Iris pigment epithelial cell (primary cell): Measurements from ENCODE around the gene FAM76B.
"Not testable (repeated sequence)": the region's sequence is repeated elsewhere in the genome, so short reads cannot be mapped to it uniquely, and the experiment has no call there.

ENCODE experiments used
- DNase-seq: peaks from one replicate; pipeline ENCODE4 v3.0.0-alpha.2; 2011; ENCODE audit warnings: low read depth

The FAM76B gene

GRCh38 chr11:95789506-95790122 lies at the start of gene FAM76B:
Gene FAM76B, minus strand, starts transcription at chr11:95789782. Its CDS starts 304 bp downstream, at chr11:95789478.
- DNase-seq = peak; percentile 100

- DNase-seq = peak; percentile 95
These were observed 46.3 kb upstream of the FAM76B start for GRCh38 chr11:95835768-95836488.

GRCh38 chr11:95835351-95835750 lies 45.8 kb upstream of the FAM76B start:
- DNase-seq = no peak

DNA sequence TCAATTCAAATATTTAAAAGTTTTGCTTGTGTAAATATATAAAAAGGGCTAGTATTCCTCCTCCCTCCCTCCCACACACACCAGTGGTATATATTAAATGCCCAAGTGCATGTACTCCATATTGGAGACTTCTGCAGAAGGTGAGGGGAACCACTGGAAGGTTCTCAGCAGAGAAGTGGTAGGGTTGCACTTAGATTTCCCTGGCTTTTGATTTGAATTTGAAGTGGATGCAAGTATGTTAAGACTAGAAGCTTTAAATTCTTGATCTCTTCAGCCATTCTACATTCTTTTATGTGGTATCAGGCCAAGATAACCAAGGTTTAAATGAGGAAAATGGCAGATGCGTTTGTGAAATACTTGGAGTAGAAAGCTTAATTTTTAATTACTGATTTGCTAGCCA lies 43.8 kb upstream of the FAM76B start:
- no peak for DNase-seq

DNA sequence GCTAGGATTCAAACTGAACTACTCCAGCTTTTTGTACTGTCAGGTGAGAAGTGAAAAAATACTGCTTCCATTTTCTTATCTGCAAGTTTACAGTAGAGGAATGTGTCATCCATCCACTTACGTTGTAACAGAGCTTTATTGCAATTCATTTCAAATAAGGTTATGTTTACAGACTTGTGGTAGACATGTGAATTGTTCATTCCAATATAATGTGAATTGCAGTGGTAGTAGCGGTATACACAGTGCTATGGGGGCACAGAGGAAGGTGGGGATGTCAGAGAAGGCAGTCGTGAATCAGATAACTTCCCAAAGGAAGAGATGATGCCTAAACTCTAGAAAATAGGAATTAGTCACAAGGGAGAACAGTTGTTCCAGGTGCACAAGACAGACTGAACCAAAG lies 43.2 kb upstream of the FAM76B start:
- peak; percentile 87 for DNase-seq

- peak; percentile 91 for DNase-seq
These were observed 41.8 kb upstream of the FAM76B start for GRCh38 chr11:95831198-95831883.

DNA sequence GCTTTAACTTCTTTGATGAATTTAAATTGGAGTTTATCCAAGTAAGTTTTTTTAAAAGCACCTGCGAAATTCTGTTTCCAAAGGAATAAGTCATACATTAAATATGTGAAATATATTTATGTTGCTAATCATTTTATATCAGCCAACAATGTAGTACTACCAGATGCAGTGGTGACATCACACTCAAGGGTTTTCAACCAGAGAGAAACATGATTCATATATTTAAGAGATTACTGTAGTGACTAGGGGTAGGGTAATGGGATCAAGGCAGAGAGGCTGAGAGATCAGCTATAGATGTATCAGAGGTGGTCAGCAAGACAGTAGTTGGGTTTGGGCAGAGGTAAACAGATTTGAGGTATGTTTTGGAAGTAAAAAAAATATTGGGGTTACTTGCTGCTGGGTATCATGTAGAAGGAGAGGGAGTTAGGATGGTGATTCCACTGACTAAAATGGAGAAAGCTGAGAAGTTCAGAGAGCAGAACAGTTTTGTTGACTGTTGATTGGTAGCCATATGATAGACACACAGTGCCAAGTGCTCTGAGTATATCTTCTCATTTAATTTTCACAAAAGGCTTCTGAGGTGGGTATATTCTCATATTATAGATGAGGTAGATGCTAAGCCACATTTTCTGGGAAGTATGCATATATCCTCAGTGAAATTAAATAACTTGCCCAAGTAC lies 40.1 kb upstream of the FAM76B start:
- DNase-seq = peak; percentile 69

GRCh38 chr11:95827696-95828095 lies 38.1 kb upstream of the FAM76B start:
- DNase-seq = peak; percentile 57

DNA sequence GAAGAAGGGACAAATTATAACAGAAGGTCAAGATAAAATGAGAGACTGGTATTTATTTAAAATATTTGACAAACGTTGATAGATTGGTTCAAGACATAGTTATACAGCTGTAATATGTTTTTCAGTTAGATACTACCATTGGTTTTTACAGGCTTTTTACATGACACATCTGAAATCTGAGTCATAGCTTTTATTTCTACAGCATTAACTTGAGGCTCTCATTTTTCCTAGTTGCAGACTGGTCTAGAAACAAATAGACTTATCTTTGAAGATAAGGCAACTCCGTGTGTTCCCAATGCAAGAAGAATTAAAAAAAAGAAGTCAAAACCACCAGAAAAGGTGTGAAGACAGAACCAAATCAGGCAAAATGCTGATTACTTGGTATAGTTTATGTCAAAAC lies 32.1 kb upstream of the FAM76B start:
- DNase-seq = peak; percentile 71

GRCh38 chr11:95816037-95816436 lies 26.5 kb upstream of the FAM76B start:
- no peak for DNase-seq

DNA sequence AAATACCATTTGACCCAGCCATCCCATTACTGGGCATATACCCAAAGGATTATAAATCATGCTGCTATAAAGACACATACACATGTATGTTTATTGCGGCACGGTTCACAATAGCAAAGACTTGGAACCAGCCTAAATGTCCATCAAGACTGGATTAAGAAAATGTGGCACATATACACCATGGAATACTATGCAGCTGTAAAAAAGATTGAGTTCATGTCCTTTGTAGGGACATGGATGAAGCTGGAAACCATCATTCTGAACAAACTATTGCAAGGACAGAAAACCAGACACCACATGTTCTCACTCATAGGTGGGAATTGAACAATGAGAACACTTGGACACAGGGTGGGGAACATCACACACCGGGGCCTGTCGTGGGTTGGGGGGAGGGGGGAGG lies 21.5 kb upstream of the FAM76B start:
- DNase-seq = not testable (repeated sequence)

- not testable (repeated sequence) for DNase-seq
These were observed 16.9 kb upstream of the FAM76B start for GRCh38 chr11:95806464-95806863.

GRCh38 chr11:95805869-95806268 lies 16.3 kb upstream of the FAM76B start:
- no peak for DNase-seq

DNA sequence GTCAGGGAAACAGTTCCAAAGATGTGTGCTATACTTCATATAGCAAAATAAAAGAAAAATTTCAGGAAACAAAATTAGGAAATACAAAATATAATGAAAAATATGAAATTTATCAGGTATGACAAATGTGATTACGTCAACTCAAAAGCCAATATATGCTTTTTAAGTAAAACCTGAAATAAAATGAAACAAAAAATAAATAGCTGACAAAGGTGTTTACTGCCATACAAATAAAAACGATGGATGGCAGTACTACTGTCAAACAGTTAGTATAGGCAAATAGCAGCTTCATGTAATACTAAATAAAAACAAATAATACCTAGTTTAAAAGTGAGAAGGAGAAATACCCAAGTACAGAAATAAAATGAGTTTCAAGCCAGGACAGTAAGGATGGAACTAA lies 14.4 kb upstream of the FAM76B start:
- DNase-seq = no peak

DNA sequence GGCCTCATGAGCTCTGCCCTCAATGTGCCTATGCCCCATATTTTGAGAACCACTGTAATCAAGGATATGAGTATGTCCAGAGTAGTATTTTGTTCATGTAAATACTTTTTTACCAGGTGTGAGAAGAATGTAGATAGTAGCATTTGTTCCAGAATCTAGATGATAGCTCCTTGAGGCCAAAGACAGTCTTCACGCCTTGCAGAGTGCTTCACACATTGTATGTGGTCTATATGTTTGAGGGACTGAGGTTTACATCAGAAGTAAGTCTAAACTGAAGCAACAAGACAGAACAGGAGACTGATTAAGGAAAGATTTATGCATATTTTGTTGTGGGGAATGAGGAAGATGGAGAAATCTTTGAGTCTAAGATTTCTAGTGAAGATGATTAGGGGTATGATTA lies 13.2 kb upstream of the FAM76B start:
- no peak for DNase-seq

GRCh38 chr11:95800438-95800837 lies 10.9 kb upstream of the FAM76B start:
- no peak for DNase-seq

DNA sequence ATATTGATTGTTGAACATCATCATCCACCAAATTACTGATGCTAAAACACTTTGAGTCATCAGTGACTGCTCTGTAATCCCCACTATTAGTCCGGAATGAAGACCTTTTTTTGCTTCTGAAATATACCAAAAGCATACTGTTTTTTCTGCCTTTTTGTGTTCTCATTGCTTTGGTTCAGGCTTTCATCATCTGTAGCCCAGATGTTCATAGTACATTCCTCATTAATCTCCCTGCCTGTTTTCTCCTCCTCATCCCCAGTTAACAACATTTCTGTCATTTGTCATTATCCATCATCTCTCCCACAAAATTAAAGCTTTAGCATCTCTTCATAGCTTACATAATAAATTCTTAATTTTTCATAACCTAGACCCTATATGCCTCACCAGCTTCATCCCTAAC lies 10.0 kb upstream of the FAM76B start:
- no peak for DNase-seq

DNA sequence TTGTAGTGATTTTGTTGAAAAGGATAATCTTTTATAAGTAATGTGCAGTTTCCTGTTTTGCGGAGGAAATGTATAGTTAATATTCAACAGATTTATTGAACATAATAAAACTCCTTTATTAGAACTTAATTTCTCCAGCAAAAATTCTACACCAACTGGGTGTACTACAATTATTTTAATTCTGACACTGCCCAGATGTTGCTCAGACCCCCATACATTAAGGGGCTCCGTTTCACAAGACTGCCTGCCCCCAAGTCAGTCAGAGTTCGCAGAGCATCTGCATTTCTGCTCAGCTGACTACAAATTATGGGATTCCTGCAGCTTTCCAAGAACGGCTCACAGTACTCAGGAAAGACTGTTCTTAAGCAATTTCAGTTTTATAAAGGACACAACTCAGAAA lies 6.9 kb upstream of the FAM76B start:
- DNase-seq = no peak

DNA sequence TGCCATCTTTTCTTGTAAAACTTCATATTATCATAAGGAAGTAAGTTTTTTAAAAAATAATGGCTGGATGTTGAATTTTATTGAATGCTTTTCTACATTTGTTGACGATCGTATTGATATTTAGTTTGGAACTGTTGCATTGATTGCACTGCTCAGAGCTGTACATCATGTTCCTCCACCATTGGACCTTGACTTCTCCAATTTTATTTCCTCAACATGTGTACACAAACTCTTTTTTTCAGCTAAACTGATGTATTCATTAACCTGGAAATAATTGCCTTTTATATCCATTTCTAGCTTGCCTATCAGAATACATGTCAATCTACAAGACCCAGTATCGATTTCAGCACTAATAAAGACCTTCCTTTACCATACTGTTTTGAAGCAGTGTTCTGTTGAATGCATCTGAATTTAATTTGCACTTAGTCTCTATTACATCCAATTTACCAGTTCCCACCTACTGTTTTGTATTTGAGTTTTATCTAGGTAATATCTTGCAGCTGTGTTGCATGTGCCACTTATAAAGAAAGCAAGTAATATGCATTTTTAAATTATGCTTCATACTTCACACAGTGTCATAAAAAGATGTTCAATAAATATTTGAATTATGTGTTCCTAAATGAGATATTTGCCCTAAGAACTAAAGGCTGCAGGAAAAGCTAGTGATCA lies 6.2 kb upstream of the FAM76B start:
- no peak for DNase-seq

- DNase-seq = peak; percentile 11
These were observed 4.5 kb upstream of the FAM76B start for GRCh38 chr11:95794086-95794485.

DNA sequence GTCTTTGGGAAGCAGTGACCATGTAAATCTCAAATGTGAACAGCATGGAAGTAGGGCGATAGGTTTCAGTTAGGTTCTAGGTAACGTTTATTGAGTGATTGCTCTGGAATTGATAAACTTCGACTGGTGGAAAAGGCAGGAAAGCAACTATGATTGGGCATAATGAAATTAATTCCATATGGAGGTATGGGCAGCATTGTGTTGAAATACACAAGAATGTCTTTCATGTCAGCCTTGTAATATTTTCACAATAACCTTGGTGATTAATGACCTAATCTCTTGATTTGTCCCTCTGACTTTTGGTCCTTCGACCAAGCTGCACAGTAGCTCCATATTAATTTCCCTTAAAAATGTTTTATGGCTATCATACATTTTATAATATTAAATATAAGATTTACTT lies 3.5 kb upstream of the FAM76B start:
- no peak for DNase-seq

DNA sequence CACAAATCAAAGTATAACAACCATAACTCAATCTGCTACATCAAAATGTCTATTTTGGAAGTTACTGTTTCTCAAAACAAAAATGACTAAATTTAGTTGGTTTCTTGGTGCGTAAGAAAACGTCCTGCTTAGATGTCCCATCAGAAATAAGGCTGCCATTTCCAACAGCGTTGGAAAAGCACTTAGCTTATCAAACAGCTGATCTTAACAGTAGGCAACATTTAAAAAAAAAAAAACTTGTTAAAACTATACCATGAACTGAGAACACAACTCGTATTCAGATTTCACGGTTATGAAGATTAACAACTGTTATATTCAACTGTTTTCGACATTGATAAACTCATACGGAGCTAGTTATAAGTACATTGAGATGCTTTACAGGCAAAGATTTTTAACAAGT lies 3.1 kb upstream of the FAM76B start:
- DNase-seq = no peak
